ENCODE measurements around the gene LTBP1. TPM values are rescaled to one million over a fixed set of nuclear protein-coding genes. Genes with fewer than 3 reads are reported as not detected.

The LTBP1 gene
- total RNA-seq, 1 experiment from 2014 or later, result 10.3 TPM

DNA sequence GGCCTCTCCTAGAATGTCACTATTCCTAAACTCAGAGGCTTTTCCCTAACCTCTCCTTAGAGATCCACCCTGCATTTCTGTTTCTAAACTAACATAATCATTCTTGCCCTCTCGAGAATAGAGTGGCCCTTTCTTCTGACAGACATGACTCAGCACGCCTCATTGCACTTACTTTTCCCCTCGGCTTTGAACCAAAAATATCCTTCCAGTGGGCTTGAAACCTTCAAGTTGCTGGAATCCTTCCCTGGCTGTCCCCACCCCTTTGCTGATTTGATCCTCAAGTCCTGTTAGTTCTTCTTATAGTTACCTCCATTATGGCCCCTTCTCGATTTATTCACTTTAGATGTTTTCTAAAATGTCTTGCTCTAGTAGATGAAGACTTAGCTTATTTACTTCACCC is 158.0 kb downstream of the LTBP1 start:
- Histone ChIP-seq H3K9me3 (ENCODE audit: insufficient read depth, low read depth) (no peaks in the 10 kb centered on the region), H3K27me3 (ENCODE audit: insufficient read depth, low read depth) (no peaks in the 10 kb centered on the region), H3K36me3 (ENCODE audit: low read depth) (no peaks in the 10 kb centered on the region), H3K9me2 (ENCODE audit: insufficient read depth) (no peaks in the 10 kb centered on the region), H3K79me2 (ENCODE audit: low read depth) (no peaks in the 10 kb centered on the region), H3K4me2 (no peak overlapping the region), H3K4me1 (replicated peaks; ENCODE audit: insufficient read depth) (0 out of 2 replicates have a peak, but pooled peaks cover 7% of the 10 kb centered on the region), H2AFZ (no peak overlapping the region), H4K20me1 (ENCODE audit: insufficient read depth) (no peaks in the 10 kb centered on the region), H3F3A (ENCODE audit: insufficient read depth, low read depth) (no peaks in the 10 kb centered on the region), H3K27ac (no peak overlapping the region), H3K4me3 (no peak overlapping the region)
- ChIA-PET CTCF (no interaction called here), POLR2A (ENCODE audit: unreplicated experiment) (no interaction called here)
- no TSS peak for BruUV-seq (replicated peaks)
- TF ChIP-seq, protein P1, sequence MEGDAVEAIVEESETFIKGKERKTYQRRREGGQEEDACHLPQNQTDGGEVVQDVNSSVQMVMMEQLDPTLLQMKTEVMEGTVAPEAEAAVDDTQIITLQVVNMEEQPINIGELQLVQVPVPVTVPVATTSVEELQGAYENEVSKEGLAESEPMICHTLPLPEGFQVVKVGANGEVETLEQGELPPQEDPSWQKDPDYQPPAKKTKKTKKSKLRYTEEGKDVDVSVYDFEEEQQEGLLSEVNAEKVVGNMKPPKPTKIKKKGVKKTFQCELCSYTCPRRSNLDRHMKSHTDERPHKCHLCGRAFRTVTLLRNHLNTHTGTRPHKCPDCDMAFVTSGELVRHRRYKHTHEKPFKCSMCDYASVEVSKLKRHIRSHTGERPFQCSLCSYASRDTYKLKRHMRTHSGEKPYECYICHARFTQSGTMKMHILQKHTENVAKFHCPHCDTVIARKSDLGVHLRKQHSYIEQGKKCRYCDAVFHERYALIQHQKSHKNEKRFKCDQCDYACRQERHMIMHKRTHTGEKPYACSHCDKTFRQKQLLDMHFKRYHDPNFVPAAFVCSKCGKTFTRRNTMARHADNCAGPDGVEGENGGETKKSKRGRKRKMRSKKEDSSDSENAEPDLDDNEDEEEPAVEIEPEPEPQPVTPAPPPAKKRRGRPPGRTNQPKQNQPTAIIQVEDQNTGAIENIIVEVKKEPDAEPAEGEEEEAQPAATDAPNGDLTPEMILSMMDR (conservative IDR thresholded peaks at IDR 0.05), result no peak
- intact Hi-C loops (cut with micrococcal nuclease; ENCODE audit: unreplicated experiment), result no loop called here
- no peak for DNase-seq

DNA sequence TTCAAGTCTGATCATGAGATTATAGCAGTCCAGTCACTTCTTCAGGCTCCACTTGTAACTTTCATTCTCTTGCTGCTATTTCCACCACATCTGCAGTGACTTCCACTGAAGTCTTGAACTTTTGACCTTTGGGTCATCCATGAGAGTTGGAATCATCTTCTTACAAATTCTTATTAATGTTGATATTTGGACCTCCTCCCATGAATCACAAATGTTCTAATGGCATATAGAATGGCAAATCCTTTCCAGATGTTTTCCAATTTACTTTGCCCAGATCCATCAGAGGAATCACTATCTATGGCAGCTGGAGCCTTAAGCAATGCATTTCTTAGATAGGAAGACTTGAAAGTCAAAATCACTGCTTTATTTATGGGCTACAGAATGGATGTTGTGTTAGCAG is 159.4 kb downstream of the LTBP1 start:
- Histone ChIP-seq H3K36me3 (ENCODE audit: low read depth) (no peaks in the 10 kb centered on the region), H3K27ac (no peak overlapping the region), H3K4me3 (no peak overlapping the region), H3K9me3 (ENCODE audit: insufficient read depth, low read depth) (no peaks in the 10 kb centered on the region), H3K9me2 (ENCODE audit: insufficient read depth) (no peaks in the 10 kb centered on the region), H3K4me1 (replicated peaks; ENCODE audit: insufficient read depth) (0 out of 2 replicates have a peak, but pooled peaks cover 7% of the 10 kb centered on the region), H3K79me2 (ENCODE audit: low read depth) (no peaks in the 10 kb centered on the region), H3K27me3 (ENCODE audit: insufficient read depth, low read depth) (no peaks in the 10 kb centered on the region), H3K4me2 (no peak overlapping the region), H4K20me1 (ENCODE audit: insufficient read depth) (no peaks in the 10 kb centered on the region), H3F3A (ENCODE audit: insufficient read depth, low read depth) (no peaks in the 10 kb centered on the region), H2AFZ (no peak overlapping the region)
- intact Hi-C loops (cut with micrococcal nuclease; ENCODE audit: unreplicated experiment), result no loop called here
- ChIA-PET CTCF (no interaction called here), POLR2A (ENCODE audit: unreplicated experiment) (no interaction called here)
- TF ChIP-seq, protein P1 (conservative IDR thresholded peaks at IDR 0.05), result no peak
- TF ChIP-seq EZH2 (IDR thresholded peaks at IDR 0.05; ENCODE audit: low read depth), result no peak
- DNase-seq, result no peak
- BruUV-seq (replicated peaks), result no TSS peak

DNA sequence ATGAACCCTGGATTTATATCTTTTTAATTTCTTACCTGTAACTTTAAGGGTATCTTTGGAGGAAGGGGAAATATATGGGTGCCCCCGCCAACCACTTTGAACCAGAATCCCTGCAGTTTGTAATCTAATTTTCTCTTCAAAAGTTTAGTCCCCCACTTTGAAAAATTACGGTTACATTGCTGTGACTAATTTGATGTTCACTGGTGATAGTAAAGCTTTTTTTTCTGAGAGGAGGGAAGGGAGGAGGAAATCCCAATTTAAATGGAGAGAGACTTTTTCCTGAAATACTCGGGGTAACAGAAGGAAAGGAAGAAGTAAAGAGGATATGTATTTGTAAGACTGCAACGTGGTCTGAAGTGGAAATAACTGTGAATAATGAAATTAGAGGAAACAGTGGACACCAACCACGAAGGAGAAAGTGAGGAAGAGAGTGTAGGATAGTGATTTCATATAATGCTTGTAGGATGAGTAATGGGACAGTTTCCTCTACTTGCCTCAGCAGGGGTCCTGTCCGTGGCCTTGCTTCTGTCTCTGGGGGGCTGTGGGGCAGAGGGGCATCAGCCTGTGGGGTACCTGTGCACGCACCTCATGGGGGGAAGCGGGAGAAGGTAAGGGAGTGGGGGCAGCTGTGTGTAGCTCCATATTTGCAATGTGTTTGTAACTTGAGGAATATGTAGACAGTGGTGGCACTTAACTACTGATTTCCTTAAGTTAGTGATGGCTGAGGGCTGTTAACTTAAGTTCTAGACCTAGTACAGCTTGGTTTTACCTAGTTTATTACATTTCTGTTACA is 161.1 kb downstream of the LTBP1 start:
- intact Hi-C loops (cut with micrococcal nuclease; ENCODE audit: unreplicated experiment), result no loop called here
- Histone ChIP-seq H3K36me3 (ENCODE audit: low read depth) (no peaks in the 10 kb centered on the region), H3K4me2 (no peak overlapping the region), H4K20me1 (ENCODE audit: insufficient read depth) (no peaks in the 10 kb centered on the region), H3K27ac (no peak overlapping the region), H3K27me3 (ENCODE audit: insufficient read depth, low read depth) (no peaks in the 10 kb centered on the region), H3K9me3 (ENCODE audit: insufficient read depth, low read depth) (no peaks in the 10 kb centered on the region), H3K4me1 (replicated peaks; ENCODE audit: insufficient read depth) (0 out of 2 replicates have a peak, but pooled peaks cover 7% of the 10 kb centered on the region), H3F3A (ENCODE audit: insufficient read depth, low read depth) (no peaks in the 10 kb centered on the region), H3K4me3 (no peak overlapping the region), H3K9me2 (ENCODE audit: insufficient read depth) (no peaks in the 10 kb centered on the region), H2AFZ (no peak overlapping the region), H3K79me2 (ENCODE audit: low read depth) (no peaks in the 10 kb centered on the region)
- no TSS peak for BruUV-seq (replicated peaks)
- TF ChIP-seq EZH2 (IDR thresholded peaks at IDR 0.05; ENCODE audit: low read depth), result no peak
- TF ChIP-seq, protein P1 (conservative IDR thresholded peaks at IDR 0.05), result no peak
- DNase-seq, result no peak
- ChIA-PET POLR2A (ENCODE audit: unreplicated experiment) (no interaction called here), CTCF (no interaction called here)
